T-helper 1 cell (primary cell): ENCODE results near the gene SECTM1.

Source experiments
- DNase-seq, 5 donors: peaks; one replicate each; pipeline ENCODE4 v3.0.0-alpha.2; 2012 to 2020

Gene SECTM1

GRCh38 chr17:82277851-82278250 is 55.7 kb downstream of the SECTM1 start:
- DNase-seq: no peak

- DNase-seq: no peak
Observed at GRCh38 chr17:82276938-82277337, 56.6 kb downstream of the SECTM1 start.

- no peak for DNase-seq
Observed at GRCh38 chr17:82275326-82275725, 58.2 kb downstream of the SECTM1 start.

- DNase-seq: no peak
Observed at GRCh38 chr17:82274134-82275020, 59.2 kb downstream of the SECTM1 start.

GRCh38 chr17:82273327-82274133 is 60.0 kb downstream of the SECTM1 start, which contains the start of gene CSNK1D:
CSNK1D (minus strand) TSS chr17:82273700; CDS start chr17:82273381, 319 bp downstream.
- peak; percentile 85 to 90 (median 89) for DNase-seq

- peak in 3 of 5 donors; percentile 23 to 40 (median 29) for DNase-seq
Observed at GRCh38 chr17:82272495-82273326, 60.9 kb downstream of the SECTM1 start.

- no peak for DNase-seq
Observed at GRCh38 chr17:82271401-82271800, 62.2 kb downstream of the SECTM1 start.
